H1 (cell line): ENCODE results near the gene COA3. TPM values are rescaled to one million over a fixed set of nuclear protein-coding genes. Genes with fewer than 3 reads are reported as not detected.
A peak's percentile ranks its signal among the peaks of the same experiment; 100 is the strongest.

Source experiments
- CTCF ChIA-PET: fragments of 300-600 bp; sonication (Branson Sonifier 250); formaldehyde crosslinking; loops from one replicate; lab custom pipeline; 2021; ENCODE audit not compliant: partially characterized antibody; lab: Charles Lee
- POLR2A ChIA-PET: fragments of 300-600 bp; sonication (Branson Sonifier 250); formaldehyde crosslinking; loops from one replicate; lab custom pipeline; 2021; ENCODE audit warnings: inconsistent platforms; ENCODE audit not compliant: partially characterized antibody; lab: Charles Lee
- DNase-seq, 2 experiments: peaks; one replicate each; pipeline versions ENCODE4 v3.0.0 to v3.0.0-alpha.2; 2010 to 2022; ENCODE audit warnings: low spot score in 2 of 2, low read depth in 1 of 2, mixed read lengths in 1 of 2
- FAIRE-seq: peaks from 2 replicates; lab custom pipeline; 2011; peaks lifted over from hg19 to GRCh38; lab: Jason Lieb, UNC
- H2AFZ ChIP-seq: 2 replicates; pipeline ENCODE4 v1.8.1; 2012; ENCODE audit warnings: low read length, inconsistent platforms
- H2AK5ac ChIP-seq: 2 replicates; pipeline ENCODE4 v1.6.1; 2013; ENCODE audit warnings: low read depth, low read length
- H2BK120ac ChIP-seq: replicated peaks from 2 replicates; pipeline ENCODE3; 2013; ENCODE audit warnings: low read depth, low read length, inconsistent platforms
- H2BK12ac ChIP-seq: 2 replicates; pipeline ENCODE4 v1.6.1; 2013; ENCODE audit warnings: low read depth, low read length
- H2BK15ac ChIP-seq: 2 replicates; pipeline ENCODE4 v1.6.1; 2013; ENCODE audit warnings: low read length
- H2BK20ac ChIP-seq: 2 replicates; pipeline ENCODE4 v1.6.1; 2013; ENCODE audit warnings: low read length
- H2BK5ac ChIP-seq: 2 replicates; pipeline ENCODE4 v1.6.1; 2013; ENCODE audit warnings: low read depth, low read length
- H3K14ac ChIP-seq: 2 replicates; pipeline ENCODE4 v1.6.1; 2013; ENCODE audit warnings: inconsistent platforms; ENCODE audit not compliant: insufficient read length
- H3K18ac ChIP-seq: 2 replicates; pipeline ENCODE4 v1.6.1; 2013; ENCODE audit warnings: low read length; ENCODE audit errors: extremely low read depth
- H3K23ac ChIP-seq: 2 replicates; pipeline ENCODE4 v1.6.1; 2013; ENCODE audit warnings: inconsistent platforms; ENCODE audit not compliant: insufficient read length
- H3K23me2 ChIP-seq: 2 replicates; pipeline ENCODE4 v1.6.1; 2013; ENCODE audit warnings: low read depth, low read length
- H3K27ac ChIP-seq: 2 replicates; pipeline ENCODE4 v1.6.1; 2011; ENCODE audit warnings: low read depth, low read length, inconsistent platforms
- H3K27me3 ChIP-seq, 4 experiments: replicated peaks in 1 of 4; 1 replicate in 1 of 4; 2 replicates in 3 of 4; pipeline versions ENCODE4 v1.6.1 to v1.8.1; 2011 to 2013; ENCODE audit warnings: low read length in 3 of 4, mild to moderate bottlenecking in 3 of 4, inconsistent platforms in 2 of 4, mixed read lengths in 2 of 4, moderate library complexity in 1 of 4; ENCODE audit not compliant: control insufficient read depth in 3 of 4, insufficient read depth in 3 of 4; ENCODE audit errors: extremely low read depth in 1 of 4
- H3K36me3 ChIP-seq, 4 experiments: 2 replicates each; pipeline versions ENCODE4 v1.6.1 to v1.8.1; 2011 to 2013; ENCODE audit warnings: mild to moderate bottlenecking in 4 of 4, low read length in 3 of 4, moderate library complexity in 2 of 4, control low read depth in 1 of 4, inconsistent platforms in 1 of 4; ENCODE audit not compliant: insufficient read depth in 4 of 4, control insufficient read depth in 2 of 4
- H3K4ac ChIP-seq: replicated peaks from 2 replicates; pipeline ENCODE3; 2013; ENCODE audit warnings: low read length, low read depth, mixed read lengths, inconsistent platforms; ENCODE audit not compliant: insufficient read length
- H3K4me1 ChIP-seq, 4 experiments: replicated peaks in 1 of 4; 1 replicate in 1 of 4; 2 replicates in 3 of 4; pipeline versions ENCODE4 v1.6.1 to v1.8.1; 2011 to 2013; ENCODE audit warnings: low read length in 3 of 4, inconsistent platforms in 2 of 4, mixed read lengths in 1 of 4; ENCODE audit not compliant: insufficient read depth in 4 of 4, control insufficient read depth in 3 of 4
- H3K4me2 ChIP-seq, 2 experiments: 2 replicates each; pipeline versions ENCODE4 v1.6.1 to v1.8.1; 2011 to 2013; ENCODE audit warnings: low read depth in 2 of 2, low read length in 2 of 2, control low read depth in 1 of 2, inconsistent platforms in 1 of 2, mild to moderate bottlenecking in 1 of 2; ENCODE audit not compliant: insufficient read depth in 1 of 2
- H3K4me3 ChIP-seq, 4 experiments: fragments of 200-600, 300-600 bp in 1 of 4; sonication (generic), shearing (Covaris generic), sonication (Bioruptor Twin) in 1 of 4; 2 replicates each; pipeline versions ENCODE4 v1.5.1 to v1.8.1; 2011 to 2016; ENCODE audit warnings: low read length in 4 of 4, low read depth in 3 of 4, control low read depth in 2 of 4, inconsistent platforms in 2 of 4, mild to moderate bottlenecking in 2 of 4, mixed read lengths in 1 of 4, moderate library complexity in 1 of 4; ENCODE audit not compliant: insufficient read depth in 2 of 4; ENCODE audit errors: extremely low read depth in 1 of 4
- H3K56ac ChIP-seq: replicated peaks from 2 replicates; pipeline ENCODE3; 2013; ENCODE audit warnings: low read depth, mild to moderate bottlenecking, mixed read lengths, low read length, inconsistent platforms; ENCODE audit not compliant: insufficient read length
- H3K79me1 ChIP-seq: 2 replicates; pipeline ENCODE4 v1.6.1; 2013; ENCODE audit warnings: low read depth, low read length, control low read depth
- H3K79me2 ChIP-seq, 2 experiments: 2 replicates each; pipeline versions ENCODE4 v1.6.1 to v1.8.1; 2012 to 2013; ENCODE audit warnings: low read length in 2 of 2, mild to moderate bottlenecking in 2 of 2, inconsistent platforms in 1 of 2; ENCODE audit not compliant: insufficient read depth in 2 of 2, control insufficient read depth in 1 of 2
- H3K9ac ChIP-seq, 4 experiments: replicated peaks in 1 of 4; 1 replicate in 1 of 4; 2 replicates in 3 of 4; pipeline versions ENCODE4 v1.6.1 to v1.8.1; 2011 to 2013; ENCODE audit warnings: low read depth in 3 of 4, low read length in 3 of 4, control low read depth in 2 of 4, mild to moderate bottlenecking in 2 of 4, moderate library complexity in 2 of 4, inconsistent platforms in 1 of 4; ENCODE audit errors: extremely low read depth in 1 of 4
- H3K9me3 ChIP-seq, 2 experiments: 2 replicates each; pipeline versions ENCODE4 v1.6.1 to v1.8.1; 2012 to 2013; ENCODE audit warnings: mild to moderate bottlenecking in 2 of 2, moderate library complexity in 2 of 2, control low read depth in 1 of 2, inconsistent platforms in 1 of 2, low read depth in 1 of 2, low read length in 1 of 2, mixed read lengths in 1 of 2; ENCODE audit not compliant: insufficient read depth in 2 of 2
- H4K20me1 ChIP-seq, 2 experiments: replicated peaks in 1 of 2; 2 replicates each; pipeline versions ENCODE3 to v1.8.1; 2011 to 2013; ENCODE audit warnings: inconsistent platforms in 2 of 2, low read length in 2 of 2, mild to moderate bottlenecking in 1 of 2; ENCODE audit not compliant: insufficient read depth in 2 of 2, control insufficient read depth in 1 of 2
- H4K5ac ChIP-seq: 2 replicates; pipeline ENCODE4 v1.6.1; 2013; ENCODE audit warnings: low read length, low read depth, mixed read lengths, inconsistent platforms; ENCODE audit not compliant: insufficient read length
- H4K8ac ChIP-seq: 2 replicates; pipeline ENCODE4 v1.8.0; 2013; ENCODE audit warnings: mild to moderate bottlenecking, moderate library complexity, low read length, inconsistent platforms; ENCODE audit not compliant: insufficient read depth; ENCODE audit errors: extremely low read depth
- H4K91ac ChIP-seq: replicated peaks from 2 replicates; pipeline ENCODE3; 2013; ENCODE audit warnings: low read length, mixed read lengths, inconsistent platforms; ENCODE audit not compliant: insufficient read length
- MAX ChIP-seq: IDR thresholded peaks from 2 replicates; pipeline ENCODE4 v1.6.1; 2012; ENCODE audit warnings: inconsistent platforms
- RBBP5 ChIP-seq: IDR thresholded peaks from 2 replicates; pipeline ENCODE4 v1.7.1; 2012; ENCODE audit warnings: low read depth, mild to moderate bottlenecking, inconsistent platforms, low read length, moderate library complexity, borderline replicate concordance
- SAP30 ChIP-seq: fragments of 300-600 bp; sonication (generic); IDR thresholded peaks from 2 replicates; pipeline ENCODE4 v1.7.1; 2012; ENCODE audit warnings: low read length, moderate library complexity, mild to moderate bottlenecking, inconsistent platforms; ENCODE audit not compliant: insufficient read depth, insufficient replicate concordance
- WGBS, 2 experiments: shearing (Covaris generic) in 1 of 2; methylation state at CpG; one replicate each; pipeline versions ENCODE4 v1.1.6 to v1.1.7; 2013 to 2015; ENCODE audit warnings: low lambda C conversion rate in 2 of 2, mixed read lengths in 2 of 2, inconsistent platforms in 1 of 2, low coverage in 1 of 2, missing lambda C conversion rate in 1 of 2; ENCODE audit not compliant: insufficient replicate concordance in 2 of 2, insufficient coverage in 1 of 2, insufficient read length in 1 of 2; ENCODE audit errors: extremely low coverage in 1 of 2, missing lambda C conversion rate in 1 of 2; 5-methylcytosine and 5-hydroxymethylcytosine counted together
- polyA plus RNA-seq, 7 experiments: library from polyadenylated mRNA; depleted of rRNA in 3 of 7; stranded (reverse) in 5 of 7; unstranded in 2 of 7; fragments of >200 nt in 5 of 7; fragments of 200-250 nt in 2 of 7; gene quantifications; 1 replicate in 5 of 7; 2 replicates in 1 of 7; 4 replicates in 1 of 7; pipeline versions ENCODE4 v1.2.1 to v1.2.3, GENCODE V29; 2011 to 2013; ENCODE audit warnings: missing spikeins in 2 of 7, mixed read lengths in 2 of 7
- total RNA-seq: library from RNA; stranded (reverse); fragmentation: NEBNext Ultra II Directional; extraction: Animal tissue kit (Norgen Biotek cat#: 25700); gene quantifications from 2 replicates; pipeline ENCODE4 v1.2.1, GENCODE V29; 2021

The COA3 gene
- total and polyA plus RNA-seq, 2 of the 8 experiments (the other 6 are each of a cell fraction or from before 2014, with no cell fraction given), result 68.4 to 143 TPM

- WGBS, 2 experiments, result 7% methylated on average over 18 of the region's 18 CpGs; no CpG with 5 or more reads in 1 of the 2 experiments
- POLR2A ChIA-PET, result interaction anchor here (0.6 to 8.9 kb wide), 25 partner anchors 11 to 256 kb away, joined by 3 to 111 read pairs (median 4); partner anchors contain the start of genes AARSD1, AOC2, AOC3 and BECN1
- DNase-seq, result no peak
Observed at GRCh38 chr17:42833767-42834422, 35.4 kb upstream of the COA3 start.

More at GRCh38 chr17:42833767-42834422, 35.4 kb upstream of the COA3 start:
- TF ChIP-seq MAX (peak; percentile 69), SAP30 (peak; percentile 12), RBBP5 (no peak)
- CTCF ChIA-PET, result interaction anchor here (0.6 to 4.2 kb wide), 6 partner anchors 9 to 103 kb away, joined by 3 to 45 read pairs (median 6); partner anchors contain the start of gene BECN1
- H3K4me2 ChIP-seq, result peak overlapping the region; percentile 89 to 94
- H3K14ac ChIP-seq, result no peak overlapping the region
- peak overlapping the region; percentile 38; the same call in 1 of the 2 replicates for H3K18ac ChIP-seq
- H2AFZ ChIP-seq, result no peak overlapping the region
- peak overlapping the region; percentile 75 to 99 (median 96) for H3K4me3 ChIP-seq
- H2BK15ac ChIP-seq, result 0 out of 2 replicates have a peak overlapping the region, but pooled peaks have one; percentile 12
- H4K8ac ChIP-seq, result peak overlapping the region; percentile 100; the same call in 1 of the 2 replicates
- peaks cover 9% of the 10 kb centered on the region for H3K23me2 ChIP-seq
- peaks cover 10 to 38% (median 28%) of the 10 kb centered on the region in 4 experiments for H3K36me3 ChIP-seq
- H3K9me3 ChIP-seq, result no peaks in the 10 kb centered on the region
- no peak overlapping the region for H3K4ac ChIP-seq
- no peak overlapping the region for H2BK120ac ChIP-seq
- no peak overlapping the region for H2BK20ac ChIP-seq
- H2BK5ac ChIP-seq, result peak overlapping the region; percentile 99
- peaks cover 0 to 2% (median 0%) of the 10 kb centered on the region in 4 experiments; a peak in 2 of 7 replicates for H3K4me1 ChIP-seq
- H4K91ac ChIP-seq, result no peak overlapping the region
- no peak overlapping the region for H2BK12ac ChIP-seq
- H3K79me1 ChIP-seq, result peaks cover 2% of the 10 kb centered on the region; the same call in 1 of the 2 replicates
- peaks cover 0 to 2% of the 10 kb centered on the region in 2 experiments for H4K20me1 ChIP-seq
- no peak overlapping the region for H4K5ac ChIP-seq
- H3K23ac ChIP-seq, result no peak overlapping the region
- peaks cover 3 to 22% of the 10 kb centered on the region in 2 experiments for H3K79me2 ChIP-seq
- no peak for FAIRE-seq
- peak overlapping the region; percentile 80 to 99 (median 98) for H3K9ac ChIP-seq
- peak overlapping the region; percentile 62 for H3K56ac ChIP-seq
- peak overlapping the region; percentile 99 for H3K27ac ChIP-seq
- no peaks in the 10 kb centered on the region for H3K27me3 ChIP-seq
- H2AK5ac ChIP-seq, result no peak overlapping the region
